SU-DHL-6 (cell line): Measurements from ENCODE around the gene SUCLG2.

ENCODE experiments used
- CTCF ChIP-seq: fragments of 200-600 bp; sonication (generic); IDR thresholded peaks from one replicate; pipeline ENCODE4 v1.5.1; 2017; ENCODE audit warnings: antibody characterized with exemption, mild to moderate bottlenecking, low read length, moderate library complexity; ENCODE audit not compliant: insufficient read depth, poor library complexity, severe bottlenecking
- EZH2phosphoT487 ChIP-seq: fragments of 200-600 bp; sonication (generic), shearing (Covaris generic); conservative IDR thresholded peaks from 2 replicates; pipeline ENCODE4 v1.6.1; 2018; ENCODE audit warnings: mild to moderate bottlenecking, antibody characterized with exemption, low read length, moderate library complexity, mixed read lengths

- TF ChIP-seq CTCF (no peak), EZH2phosphoT487 (no peak)
Measured at GRCh38 chr3:67497746-67498145, 156.7 kb downstream of the SUCLG2 start.
